Heart right ventricle (tissue), 16 donors: Measurements from ENCODE around the gene SHROOM1. TPM values are rescaled to one million over a fixed set of nuclear protein-coding genes. Genes with fewer than 3 reads are reported as not detected.

Source experiments
- ATAC-seq, 8 donors: fragments of 200-7000 bp; cut with Tn5 transposase; one replicate each; pipeline ENCODE4 v1.9.1; 2020; ENCODE audit warnings: mild to moderate bottlenecking in 8 of 8, moderate library complexity in 8 of 8, moderate number of reproducible peaks in 1 of 8
- DNase-seq, 2 donors: peaks; one replicate each; pipeline ENCODE4 v3.0.0-alpha.2; 2020
- H3K27ac ChIP-seq, 10 donors: fragments of 200-600 bp; sonication (generic) in 2 of 10; one replicate each; pipeline versions ENCODE4 v1.5.0 to v1.8.0; 2020 to 2022; ENCODE audit warnings: mild to moderate bottlenecking in 3 of 10
- H3K27me3 ChIP-seq, 7 donors: fragments of 200-600 bp; one replicate each; pipeline ENCODE4 v1.8.0; 2021 to 2022; ENCODE audit warnings: mild to moderate bottlenecking in 2 of 7
- H3K36me3 ChIP-seq, 9 donors: fragments of 200-600 bp; sonication (generic) in 1 of 9; one replicate each; pipeline versions ENCODE4 v1.5.0 to v1.8.0; 2020 to 2022; ENCODE audit warnings: mild to moderate bottlenecking in 2 of 9
- H3K4me1 ChIP-seq, 9 donors: fragments of 200-600 bp; sonication (generic) in 1 of 9; one replicate each; pipeline versions ENCODE4 v1.5.0 to v1.8.0; 2020 to 2022; ENCODE audit warnings: mild to moderate bottlenecking in 4 of 9
- H3K4me3 ChIP-seq, 10 donors: fragments of 200-600 bp; sonication (generic) in 2 of 10; one replicate each; pipeline versions ENCODE4 v1.5.0 to v1.8.0; 2020 to 2022; ENCODE audit warnings: mild to moderate bottlenecking in 7 of 10, moderate library complexity in 2 of 10
- H3K9me3 ChIP-seq, 11 donors: fragments of 200-600 bp in 10 of 11; sonication (generic) in 2 of 11; one replicate each; pipeline versions ENCODE4 v1.5.0 to v1.8.0; 2013 to 2022; ENCODE audit warnings: mild to moderate bottlenecking in 2 of 11, control low read depth in 1 of 11, moderate library complexity in 1 of 11
- WGBS, 2 donors: extraction: QIAGEN DNeasy Blood & Tissue Kit; methylation state at CpG; one replicate each; pipeline ENCODE4 v1.1.7; 2013; ENCODE audit warnings: inconsistent platforms in 1 of 2; 5-methylcytosine and 5-hydroxymethylcytosine counted together
- intact Hi-C, 10 donors: fragments of 100-400 bp; cut with DNase I; formaldehyde crosslinking; loops; one replicate each; pipeline versions ENCODE4 v1.11.1 to v1.14.2; 2022
- polyA plus RNA-seq, 2 donors: library from polyadenylated mRNA; stranded (reverse); fragments of 200-250 nt; gene quantifications; one replicate each; pipeline ENCODE4 v1.2.3, GENCODE V29; 2013
- total RNA-seq, 10 donors: library from RNA; stranded (reverse); fragmentation: NEBNext Ultra II Directional in 3 of 10; extraction: Animal tissue kit (Norgen Biotek cat#: 25700) in 3 of 10; gene quantifications; one replicate each; pipeline versions ENCODE4 v1.2.1 to v1.2.4, GENCODE V29; 2021 to 2023
- TF ChIP-seq, protein P1 (sequence below), 9 donors: fragments of 200-600 bp; sonication (generic) in 2 of 9; IDR thresholded peaks; one replicate each; pipeline versions ENCODE4 v1.5.0 to v1.8.0; 2021 to 2022; ENCODE audit warnings: antibody characterized with exemption in 9 of 9, mild to moderate bottlenecking in 5 of 9, moderate library complexity in 1 of 9
- donor health status: Arrhythmogenic right ventricular cardiomyopathy.
- donor health status: ischemic (EF 13 %, LVEDD 7.1; RV severe dilation, severe dysfunction).
- donor health status: healthy with polysubstance abuse.
- donor health status: DM: no; HTN: yes; CAD: no.
- donor health status: DM: no; HTN: no; CAD: no.
- donor health status: ischemic (EF 25% LVEDD 6.9; RV normal size, moderate dysfunction).
- donor health status: ischemic (EF 25% LVEDD 5.7; RV mildly dilated, moderate dysfunction).
- donor health status: healthy.
- donor health status: DM: yes; HTN: yes; CAD: no.
- donor health status: Ischemic cardiomyopathy.
- donor health status: ischemic (EF 35%, LVEDD 5.7; RV mildly dilated, moderate dysfunction).
- donor health status: nonischemic (EF 11% LVEDD 7.7; RV severe dilation, severe dysfunction).
- donor health status: DM: yes; HTN: yes; CAD: no.
- donor health status: PGD.
- donor health status: ischemic (EF 29% LVEDD 5.4; RV normal size, mild dysfunction).
- donor health status: nonischemic (EF 23%, LVEDD 6.1; RV moderate dilation, normal function).

The SHROOM1 gene
- total and polyA plus RNA-seq, 12 donors: 3.2 to 10.8 (median 4.1) TPM

DNA sequence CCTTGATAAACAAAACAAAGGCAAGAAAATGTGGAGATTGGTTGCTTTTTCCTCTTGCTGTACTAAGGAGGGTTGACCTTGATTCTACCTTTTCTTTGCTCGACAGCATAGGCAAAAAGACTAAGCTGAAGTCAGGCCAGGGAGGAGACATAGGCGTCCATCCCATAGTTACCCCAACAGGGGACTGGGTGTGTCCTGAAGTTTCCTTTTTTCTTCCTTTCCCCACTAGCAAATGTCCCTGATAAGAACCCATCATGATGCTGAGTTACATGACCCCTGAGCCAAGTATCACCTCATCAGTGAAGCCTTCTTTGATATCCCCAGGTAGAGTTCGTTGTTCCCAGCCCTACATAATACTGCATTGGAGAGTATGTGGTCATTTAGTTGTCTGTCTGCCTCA is 9.9 kb upstream of the SHROOM1 start:
- 67 to 73% methylated on average over 3 of the region's 3 CpGs for WGBS, 2 donors
- TF ChIP-seq, protein P1, sequence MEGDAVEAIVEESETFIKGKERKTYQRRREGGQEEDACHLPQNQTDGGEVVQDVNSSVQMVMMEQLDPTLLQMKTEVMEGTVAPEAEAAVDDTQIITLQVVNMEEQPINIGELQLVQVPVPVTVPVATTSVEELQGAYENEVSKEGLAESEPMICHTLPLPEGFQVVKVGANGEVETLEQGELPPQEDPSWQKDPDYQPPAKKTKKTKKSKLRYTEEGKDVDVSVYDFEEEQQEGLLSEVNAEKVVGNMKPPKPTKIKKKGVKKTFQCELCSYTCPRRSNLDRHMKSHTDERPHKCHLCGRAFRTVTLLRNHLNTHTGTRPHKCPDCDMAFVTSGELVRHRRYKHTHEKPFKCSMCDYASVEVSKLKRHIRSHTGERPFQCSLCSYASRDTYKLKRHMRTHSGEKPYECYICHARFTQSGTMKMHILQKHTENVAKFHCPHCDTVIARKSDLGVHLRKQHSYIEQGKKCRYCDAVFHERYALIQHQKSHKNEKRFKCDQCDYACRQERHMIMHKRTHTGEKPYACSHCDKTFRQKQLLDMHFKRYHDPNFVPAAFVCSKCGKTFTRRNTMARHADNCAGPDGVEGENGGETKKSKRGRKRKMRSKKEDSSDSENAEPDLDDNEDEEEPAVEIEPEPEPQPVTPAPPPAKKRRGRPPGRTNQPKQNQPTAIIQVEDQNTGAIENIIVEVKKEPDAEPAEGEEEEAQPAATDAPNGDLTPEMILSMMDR (IDR thresholded peaks at IDR 0.05): no peak

GRCh38 chr5:132839426-132840301 is 9.2 kb upstream of the SHROOM1 start:
- DNase-seq (no peak), ATAC-seq (peak in 5 of 8 donors; percentile 31 to 65 (median 58))
- H3K9me3 ChIP-seq: no peaks in the 10 kb centered on the region
- H3K4me3 ChIP-seq: no peak overlapping the region
- no peaks in the 10 kb centered on the region for H3K36me3 ChIP-seq
- no peaks in the 10 kb centered on the region for H3K27me3 ChIP-seq
- TF ChIP-seq, protein P1 (IDR thresholded peaks at IDR 0.05): no peak
- WGBS, 2 donors: 77 to 88% methylated on average over 8 of the region's 8 CpGs
- H3K4me1 ChIP-seq: peaks cover 0 to 27% (median 7%) of the 10 kb centered on the region in 9 donors
- peak overlapping the region in 9 of 10 donors; percentile 18 to 78 (median 58) for H3K27ac ChIP-seq
- intact Hi-C loops: loop anchor here in 1 of 10 donors (10.0 kb wide), 1 partner anchor 205 kb away; no protein-coding TSS in a partner anchor

More for the DNA sequence above, 9.9 kb upstream of the SHROOM1 start:
- Histone ChIP-seq H3K4me3 (no peak overlapping the region), H3K27me3 (no peaks in the 10 kb centered on the region), H3K4me1 (peaks cover 0 to 27% (median 7%) of the 10 kb centered on the region in 9 donors), H3K36me3 (no peaks in the 10 kb centered on the region), H3K27ac (peak overlapping the region in 9 of 10 donors; percentile 18 to 78 (median 58)), H3K9me3 (no peaks in the 10 kb centered on the region)
- DNase-seq: no peak
- ATAC-seq: peak in 2 of 8 donors; percentile 13 to 14
- intact Hi-C loops: no loop called here

DNA sequence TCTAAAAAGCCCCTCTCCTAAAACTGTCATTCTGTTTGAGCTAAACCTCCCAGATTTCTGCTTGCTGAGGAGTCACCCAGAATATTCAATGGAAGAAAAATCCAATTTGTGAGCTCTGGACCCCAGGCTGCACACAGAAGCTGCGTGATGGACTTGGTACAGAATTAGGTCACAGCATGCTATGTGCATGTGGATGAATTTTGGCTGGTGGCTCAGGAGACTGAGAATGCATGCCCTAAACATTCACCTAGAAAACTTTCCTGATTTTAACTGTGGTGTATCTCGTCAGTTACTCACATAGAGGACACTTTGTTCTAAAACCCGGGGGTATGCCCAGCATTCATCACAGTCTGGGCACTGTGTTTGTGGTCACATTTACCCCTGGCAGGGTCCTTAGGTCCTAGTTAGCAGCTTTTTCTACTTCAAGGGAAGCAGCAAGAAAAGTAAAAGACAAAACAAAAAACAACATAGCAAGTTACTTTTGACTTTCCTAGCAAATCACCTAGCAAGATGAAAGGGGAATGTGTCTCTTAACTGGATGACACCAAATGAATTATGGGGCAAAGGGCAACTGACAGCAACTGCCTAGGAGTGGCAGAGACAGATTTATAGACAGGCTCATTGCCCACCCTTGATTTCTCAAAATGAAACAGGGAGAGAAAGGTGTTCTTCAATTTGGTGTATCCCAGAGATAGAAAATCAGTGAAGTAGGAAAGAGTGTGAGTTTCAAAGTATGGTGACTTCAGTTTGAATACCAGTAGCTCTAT is 8.3 kb upstream of the SHROOM1 start:
- TF ChIP-seq, protein P1 (IDR thresholded peaks at IDR 0.05): no peak
- Histone ChIP-seq H3K4me1 (peaks cover 0 to 27% (median 7%) of the 10 kb centered on the region in 9 donors), H3K4me3 (no peak overlapping the region), H3K9me3 (no peaks in the 10 kb centered on the region), H3K27ac (peak overlapping the region in 7 of 10 donors; percentile 50 to 78 (median 64)), H3K36me3 (no peaks in the 10 kb centered on the region), H3K27me3 (no peaks in the 10 kb centered on the region)
- ATAC-seq: no peak
- WGBS, 2 donors: 77 to 82% methylated on average over 3 of the region's 3 CpGs
- intact Hi-C loops: loop anchor here in 1 of 10 donors (10.0 kb wide), 1 partner anchor 206 kb away; no protein-coding TSS in a partner anchor
- no peak for DNase-seq

GRCh38 chr5:132837868-132838267 is 7.4 kb upstream of the SHROOM1 start:
- Histone ChIP-seq H3K27ac (no peak overlapping the region), H3K27me3 (no peaks in the 10 kb centered on the region), H3K4me3 (no peak overlapping the region), H3K36me3 (no peaks in the 10 kb centered on the region), H3K9me3 (no peaks in the 10 kb centered on the region), H3K4me1 (peaks cover 0 to 27% (median 7%) of the 10 kb centered on the region in 9 donors)
- 74 to 81% methylated on average over 2 of the region's 2 CpGs for WGBS, 2 donors
- TF ChIP-seq, protein P1 (IDR thresholded peaks at IDR 0.05): no peak
- intact Hi-C loops: loop anchor here in 1 of 10 donors (10.0 kb wide), 1 partner anchor 207 kb away; no protein-coding TSS in a partner anchor
- DNase-seq (no peak), ATAC-seq (no peak)
